Measurements from ENCODE around the gene SULT2A1. TPM values are rescaled to one million over a fixed set of nuclear protein-coding genes. Genes with fewer than 3 reads are reported as not detected.
A peak's percentile ranks its signal among the peaks of the same experiment; 100 is the strongest.
"Not testable (repeated sequence)": the region's sequence is repeated elsewhere in the genome, so short reads cannot be mapped to it uniquely, and the experiment has no call there.

Gene SULT2A1
- total RNA-seq (not detected), polyA plus RNA-seq (not detected)
- long read RNA-seq, donor 1: 0 reads
- long read RNA-seq, donor 2: 0 reads

GRCh38 chr19:47886010-47886559 lies at the start of gene SULT2A1:
SULT2A1 (minus strand) TSS chr19:47886315; CDS start chr19:47886257, 58 bp downstream.
- no peak within 1 kb of the TSS for H3K27ac ChIP-seq
- TF ChIP-seq CTCF (IDR thresholded peaks at IDR 0.05): no peak
- intact Hi-C loops (cut with DNase I): no loop called here
- H3K4me1 ChIP-seq: no peaks in the 10 kb centered on the region
- no peaks in the 10 kb centered on the region for H3K27me3 ChIP-seq (ENCODE audit: insufficient read depth in 3 of 3, low read length in 2 of 3)
- H3K36me3 ChIP-seq (ENCODE audit: insufficient read depth in 1 of 2, low read depth in 1 of 2): no peaks in the 10 kb centered on the region
- no peaks in the 10 kb centered on the region for H3K9me3 ChIP-seq
- ATAC-seq: no peak
- DNase-seq: no peak
- 56 to 58% (median 57%) methylated on average over 12 of the region's 12 CpGs for WGBS, 3 donors
- no peak within 1 kb of the TSS for H3K4me3 ChIP-seq

GRCh38 chr19:47928581-47928980 lies 42.5 kb upstream of the SULT2A1 start:
- H3K4me3 ChIP-seq; H3K4me1 ChIP-seq; H3K27me3 ChIP-seq (ENCODE audit: insufficient read depth in 3 of 3, low read length in 2 of 3); ATAC-seq; H3K36me3 ChIP-seq (ENCODE audit: insufficient read depth in 1 of 2, low read depth in 1 of 2); H3K27ac ChIP-seq; intact Hi-C loops (cut with DNase I); DNase-seq; H3K9me3 ChIP-seq: not testable (repeated sequence)
- 81% methylated on average over 13 of the region's 20 CpGs; no CpG with 5 or more reads in 2 of the 3 donors for WGBS, 3 donors

- intact Hi-C loops (cut with DNase I); H3K4me1 ChIP-seq; DNase-seq; H3K36me3 ChIP-seq (ENCODE audit: insufficient read depth in 1 of 2, low read depth in 1 of 2); ATAC-seq; H3K4me3 ChIP-seq; H3K9me3 ChIP-seq; H3K27me3 ChIP-seq (ENCODE audit: insufficient read depth in 3 of 3, low read length in 2 of 3); H3K27ac ChIP-seq: not testable (repeated sequence)
- peak; percentile 52 for TF ChIP-seq CTCF (IDR thresholded peaks at IDR 0.05)
- 0 to 1% (median 1%) methylated on average over 10 of the region's 15 CpGs for WGBS, 3 donors
Measured at GRCh38 chr19:47920107-47920506, 34.0 kb upstream of the SULT2A1 start.

- H3K4me1 ChIP-seq; H3K27me3 ChIP-seq (ENCODE audit: insufficient read depth in 3 of 3, low read length in 2 of 3); DNase-seq; H3K9me3 ChIP-seq; intact Hi-C loops (cut with DNase I); ATAC-seq; H3K4me3 ChIP-seq; H3K27ac ChIP-seq; H3K36me3 ChIP-seq (ENCODE audit: insufficient read depth in 1 of 2, low read depth in 1 of 2): not testable (repeated sequence)
- 89 to 97% (median 95%) methylated on average over 1 of the region's 2 CpGs for WGBS, 3 donors
Measured at GRCh38 chr19:47910191-47910590, 24.1 kb upstream of the SULT2A1 start.

- H3K4me1 ChIP-seq; H3K27me3 ChIP-seq (ENCODE audit: insufficient read depth in 3 of 3, low read length in 2 of 3); ATAC-seq; H3K36me3 ChIP-seq (ENCODE audit: insufficient read depth in 1 of 2, low read depth in 1 of 2); H3K9me3 ChIP-seq; intact Hi-C loops (cut with DNase I); H3K27ac ChIP-seq; H3K4me3 ChIP-seq: not testable (repeated sequence)
- TF ChIP-seq CTCF (IDR thresholded peaks at IDR 0.05): peak; percentile 50
- peak; percentile 63 to 80 for DNase-seq
- WGBS, 3 donors: 0 to 4% (median 1%) methylated on average over 5 to 10 of the region's 14 CpGs
Measured at GRCh38 chr19:47909350-47909749, 23.2 kb upstream of the SULT2A1 start.

- TF ChIP-seq CTCF (IDR thresholded peaks at IDR 0.05): no peak
- no peak overlapping the region for H3K27ac ChIP-seq
- no peak for DNase-seq
- H3K36me3 ChIP-seq (ENCODE audit: insufficient read depth in 1 of 2, low read depth in 1 of 2): no peaks in the 10 kb centered on the region
- H3K9me3 ChIP-seq: no peaks in the 10 kb centered on the region
- H3K27me3 ChIP-seq (ENCODE audit: insufficient read depth in 3 of 3, low read length in 2 of 3): no peaks in the 10 kb centered on the region
- intact Hi-C loops (cut with DNase I): no loop called here
- WGBS, 3 donors: 75 to 80% (median 79%) methylated on average over 7 of the region's 7 CpGs
- no peak for ATAC-seq
- no peaks in the 10 kb centered on the region for H3K4me1 ChIP-seq
- H3K4me3 ChIP-seq: no peak overlapping the region
Measured at GRCh38 chr19:47901370-47901769, 15.3 kb upstream of the SULT2A1 start.
